ENCODE results near the gene CHAF1B. TPM values are rescaled to one million over a fixed set of nuclear protein-coding genes. Genes with fewer than 3 reads are reported as not detected.

CHAF1B gene
- total and polyA plus RNA-seq, 3 donors from 2014 or later: 5.2 to 6.5 (median 6.2) TPM

GRCh38 chr21:36433059-36433709, 48.0 kb downstream of the CHAF1B start:
- Histone ChIP-seq H3K27me3 (no peaks in the 10 kb centered on the region), H3K9me3 (no peaks in the 10 kb centered on the region), H3K4me3 (no peak overlapping the region), H3K27ac (no peak overlapping the region), H3K36me3 (ENCODE audit: low read depth, missing control alignments) (no peaks in the 10 kb centered on the region), H3K4me1 (peaks cover 19% of the 10 kb centered on the region)
- DNase-seq: no peak
- 89 to 92% methylated on average over 7 of the region's 7 CpGs for WGBS, 2 donors
- intact Hi-C loops (cut with DNase I; ENCODE audit: low total_unique reads): no loop called here
- no peak for TF ChIP-seq POLR2A (IDR thresholded peaks at IDR 0.05)
- TF ChIP-seq, protein P1, sequence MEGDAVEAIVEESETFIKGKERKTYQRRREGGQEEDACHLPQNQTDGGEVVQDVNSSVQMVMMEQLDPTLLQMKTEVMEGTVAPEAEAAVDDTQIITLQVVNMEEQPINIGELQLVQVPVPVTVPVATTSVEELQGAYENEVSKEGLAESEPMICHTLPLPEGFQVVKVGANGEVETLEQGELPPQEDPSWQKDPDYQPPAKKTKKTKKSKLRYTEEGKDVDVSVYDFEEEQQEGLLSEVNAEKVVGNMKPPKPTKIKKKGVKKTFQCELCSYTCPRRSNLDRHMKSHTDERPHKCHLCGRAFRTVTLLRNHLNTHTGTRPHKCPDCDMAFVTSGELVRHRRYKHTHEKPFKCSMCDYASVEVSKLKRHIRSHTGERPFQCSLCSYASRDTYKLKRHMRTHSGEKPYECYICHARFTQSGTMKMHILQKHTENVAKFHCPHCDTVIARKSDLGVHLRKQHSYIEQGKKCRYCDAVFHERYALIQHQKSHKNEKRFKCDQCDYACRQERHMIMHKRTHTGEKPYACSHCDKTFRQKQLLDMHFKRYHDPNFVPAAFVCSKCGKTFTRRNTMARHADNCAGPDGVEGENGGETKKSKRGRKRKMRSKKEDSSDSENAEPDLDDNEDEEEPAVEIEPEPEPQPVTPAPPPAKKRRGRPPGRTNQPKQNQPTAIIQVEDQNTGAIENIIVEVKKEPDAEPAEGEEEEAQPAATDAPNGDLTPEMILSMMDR (IDR thresholded peaks at IDR 0.05): no peak

DNA sequence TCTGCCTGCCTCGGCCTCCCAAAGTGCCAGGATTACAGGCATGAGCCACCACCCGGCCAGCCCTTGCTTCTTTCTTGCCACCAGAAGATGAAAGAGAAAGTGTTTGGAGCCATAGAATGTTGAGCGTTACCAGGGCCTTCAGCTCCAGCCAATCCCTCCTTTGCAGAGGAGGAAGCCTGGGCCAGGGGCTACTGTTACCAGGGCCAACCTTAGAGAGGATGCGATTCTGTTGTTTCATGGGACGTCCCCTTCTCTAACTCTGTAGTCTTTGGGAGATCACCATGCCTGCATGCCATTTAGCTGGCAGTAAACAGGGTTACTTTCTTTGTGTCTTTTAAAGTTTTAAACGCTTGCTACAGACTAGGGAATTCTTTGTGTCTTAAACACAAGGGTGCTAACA, 49.0 kb downstream of the CHAF1B start:
- no peak for DNase-seq
- Histone ChIP-seq H3K4me1 (peaks cover 19% of the 10 kb centered on the region), H3K4me3 (no peak overlapping the region), H3K27me3 (no peaks in the 10 kb centered on the region), H3K27ac (no peak overlapping the region), H3K36me3 (ENCODE audit: low read depth, missing control alignments) (no peaks in the 10 kb centered on the region), H3K9me3 (no peaks in the 10 kb centered on the region)
- WGBS, 2 donors: 82 to 96% methylated on average over 6 of the region's 6 CpGs
- intact Hi-C loops (cut with DNase I; ENCODE audit: low total_unique reads): no loop called here
- no peak for TF ChIP-seq POLR2A (IDR thresholded peaks at IDR 0.05)
- TF ChIP-seq, protein P1 (IDR thresholded peaks at IDR 0.05): no peak

DNA sequence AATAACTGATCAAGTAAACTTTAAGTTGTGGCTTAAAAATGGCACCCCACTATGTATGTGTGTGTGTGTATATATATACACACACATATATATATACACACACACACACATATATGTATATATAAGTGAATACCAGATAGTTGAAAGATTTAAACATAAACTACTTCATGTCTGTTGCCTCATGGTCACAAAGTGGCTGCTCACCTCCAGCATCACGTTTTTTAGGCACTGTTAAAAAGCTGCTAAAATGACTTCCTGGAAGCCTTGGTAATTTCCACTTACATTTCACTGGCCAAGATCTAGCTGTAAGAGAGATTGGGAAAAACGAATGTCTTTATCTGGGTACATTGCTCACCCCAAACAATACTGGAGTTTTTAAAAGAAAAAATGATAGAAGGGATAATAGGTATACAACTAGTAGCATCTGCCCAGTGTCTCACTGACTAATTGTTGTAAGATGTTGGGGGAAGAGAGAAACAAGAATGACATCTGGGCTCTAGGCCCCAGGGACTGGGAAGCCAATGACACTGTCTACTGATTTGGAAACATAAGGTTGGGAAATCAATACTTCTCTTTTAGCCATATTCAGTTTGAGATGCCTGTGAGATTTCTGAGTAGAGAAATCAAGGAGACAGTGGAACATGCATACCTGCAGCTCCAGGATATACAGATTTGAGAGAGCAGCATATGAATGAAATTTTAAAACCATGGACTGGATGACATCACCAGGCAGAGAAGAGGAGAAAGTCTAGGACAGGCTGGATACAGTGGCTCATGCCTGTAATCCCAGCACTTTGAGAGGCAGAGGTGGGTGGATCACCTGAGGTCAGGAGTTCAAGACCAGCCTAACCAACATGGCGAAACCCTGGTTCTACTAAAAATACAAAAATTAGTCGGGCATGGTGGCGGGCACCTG, 51.9 kb downstream of the CHAF1B start:
- Histone ChIP-seq H3K9me3 (no peaks in the 10 kb centered on the region), H3K4me1 (peaks cover 4% of the 10 kb centered on the region), H3K27me3 (no peaks in the 10 kb centered on the region), H3K27ac (no peak overlapping the region), H3K36me3 (ENCODE audit: low read depth, missing control alignments) (no peaks in the 10 kb centered on the region), H3K4me3 (no peak overlapping the region)
- 79% methylated on average over 5 of the region's 5 CpGs for WGBS, 2 donors
- no peak for TF ChIP-seq POLR2A (IDR thresholded peaks at IDR 0.05)
- TF ChIP-seq, protein P1 (IDR thresholded peaks at IDR 0.05): no peak
- intact Hi-C loops (cut with DNase I; ENCODE audit: low total_unique reads): no loop called here
- DNase-seq: no peak

GRCh38 chr21:36437745-36438128, 52.5 kb downstream of the CHAF1B start:
- intact Hi-C loops (cut with DNase I; ENCODE audit: low total_unique reads): no loop called here
- H3K27me3 ChIP-seq: no peaks in the 10 kb centered on the region
- DNase-seq: peak; percentile 69
- H3K4me1 ChIP-seq: peaks cover 4% of the 10 kb centered on the region
- H3K9me3 ChIP-seq: no peaks in the 10 kb centered on the region
- no peak overlapping the region for H3K4me3 ChIP-seq
- TF ChIP-seq POLR2A (IDR thresholded peaks at IDR 0.05): no peak
- TF ChIP-seq, protein P1 (IDR thresholded peaks at IDR 0.05): no peak
- H3K36me3 ChIP-seq (ENCODE audit: low read depth, missing control alignments): no peaks in the 10 kb centered on the region
- 31 to 47% methylated on average over 6 of the region's 6 CpGs for WGBS, 2 donors
- no peak overlapping the region for H3K27ac ChIP-seq

All from testis (tissue), 3 donors.